Common myeloid progenitor, CD34-positive (primary cell): ENCODE measurements around the gene ENSA.
"Not testable (repeated sequence)": the region's sequence is repeated elsewhere in the genome, so short reads cannot be mapped to it uniquely, and the experiment has no call there.

Experiments
- CTCF ChIA-PET: fragments of 350-600 bp; sonication (Branson Sonifier 250); formaldehyde crosslinking; loops from one replicate; lab custom pipeline; 2021; ENCODE audit warnings: antibody characterized with exemption; lab: Charles Lee
- POLR2A ChIA-PET: fragments of 350-600 bp; sonication (Branson Sonifier 250); formaldehyde crosslinking; loops from one replicate; lab custom pipeline; 2021; ENCODE audit warnings: antibody characterized with exemption; lab: Charles Lee
- DNase-seq, 3 donors: peaks; one replicate each; pipeline versions ENCODE4 v3.0.0 to v3.0.0-alpha.2; 2013
- H3K27ac ChIP-seq, 2 experiments: 1 replicate in 1 of 2; 2 replicates in 1 of 2; pipeline ENCODE4 v1.7.0; 2013; ENCODE audit warnings: inconsistent platforms in 2 of 2, low read length in 2 of 2, mild to moderate bottlenecking in 2 of 2, low read depth in 1 of 2, moderate library complexity in 1 of 2; ENCODE audit not compliant: severe bottlenecking in 2 of 2, insufficient read depth in 1 of 2, poor library complexity in 1 of 2
- H3K27me3 ChIP-seq, 5 experiments: replicated peaks in 2 of 5; 1 replicate in 3 of 5; 2 replicates in 2 of 5; pipeline versions ENCODE4 v1.6.1 to v1.7.0; 2013; ENCODE audit warnings: low read length in 4 of 5, mild to moderate bottlenecking in 2 of 5, moderate library complexity in 2 of 5, inconsistent platforms in 1 of 5; ENCODE audit not compliant: insufficient read depth in 5 of 5, control insufficient read depth in 4 of 5
- H3K36me3 ChIP-seq, 4 experiments: 1 replicate in 2 of 4; 2 replicates in 2 of 4; pipeline versions ENCODE4 v1.6.1 to v1.7.0; 2013; ENCODE audit warnings: low read length in 3 of 4, control low read depth in 1 of 4, mild to moderate bottlenecking in 1 of 4; ENCODE audit not compliant: control insufficient read depth in 4 of 4, insufficient read depth in 4 of 4
- H3K4me1 ChIP-seq, 4 experiments: 1 replicate in 3 of 4; 2 replicates in 1 of 4; pipeline versions ENCODE4 v1.6.1 to v1.7.1; 2013; ENCODE audit warnings: low read length in 3 of 4, mild to moderate bottlenecking in 3 of 4, control low read depth in 1 of 4, inconsistent platforms in 1 of 4, moderate library complexity in 1 of 4; ENCODE audit not compliant: control insufficient read depth in 4 of 4, insufficient read depth in 4 of 4; ENCODE audit errors: control extremely low read depth in 1 of 4
- H3K4me3 ChIP-seq, 7 experiments: 1 replicate in 4 of 7; 2 replicates in 3 of 7; pipeline versions ENCODE4 v1.5.1 to v1.7.0; 2013; ENCODE audit warnings: mild to moderate bottlenecking in 7 of 7, low read length in 6 of 7, moderate library complexity in 6 of 7, inconsistent platforms in 2 of 7, low read depth in 2 of 7, control low read depth in 1 of 7; ENCODE audit not compliant: insufficient read depth in 4 of 7, control insufficient read depth in 1 of 7; ENCODE audit errors: extremely low read depth in 1 of 7
- H3K9me3 ChIP-seq, 5 experiments: 1 replicate in 4 of 5; 2 replicates in 1 of 5; pipeline versions ENCODE4 v1.6.1 to v1.7.1; 2013; ENCODE audit warnings: low read length in 4 of 5, mild to moderate bottlenecking in 2 of 5, inconsistent platforms in 1 of 5, low read depth in 1 of 5, moderate library complexity in 1 of 5; ENCODE audit not compliant: control insufficient read depth in 4 of 5, insufficient read depth in 2 of 5; ENCODE audit errors: control extremely low read depth in 1 of 5
- WGBS: methylation state at CpG from one replicate; pipeline ENCODE4 v1.1.5; 2013; ENCODE audit not compliant: insufficient coverage; 5-methylcytosine and 5-hydroxymethylcytosine counted together

ENSA gene

DNA sequence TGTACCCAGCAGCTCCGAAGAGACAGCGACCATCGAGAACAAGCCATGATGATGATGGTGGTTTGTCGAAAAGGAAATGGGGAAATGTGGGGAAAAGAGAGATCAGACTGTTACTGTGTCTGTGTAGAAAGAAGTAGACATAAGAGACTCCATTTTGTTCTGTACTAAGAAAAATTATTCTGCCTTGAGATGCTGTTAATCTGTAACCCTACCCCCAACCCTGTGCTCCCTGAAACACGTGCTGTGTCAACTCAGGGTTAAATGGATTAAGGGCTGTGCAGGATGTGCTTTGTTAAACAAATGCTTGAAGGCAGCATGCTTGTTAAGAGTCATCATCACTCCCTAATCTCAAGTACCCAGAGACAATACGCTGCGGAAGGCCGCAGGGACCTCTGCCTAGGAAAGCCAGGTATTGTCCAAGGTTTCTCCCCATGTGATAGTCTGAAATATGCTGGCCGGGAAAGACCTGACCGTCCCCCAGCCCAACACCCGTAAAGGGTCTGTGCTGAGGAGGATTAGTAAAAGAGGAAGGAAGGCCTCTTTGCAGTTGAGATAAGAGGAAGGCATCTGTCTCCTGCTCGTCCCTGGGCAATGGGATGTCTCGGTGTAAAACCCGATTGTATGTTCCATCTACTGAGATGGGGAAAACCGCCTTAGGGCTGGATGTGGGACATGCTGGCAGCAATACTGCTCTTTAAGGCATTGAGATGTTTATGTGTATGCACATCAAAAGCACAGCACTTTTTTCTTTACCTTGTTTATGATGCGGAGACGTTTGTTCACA, 5.6 kb upstream of the ENSA start:
- CTCF ChIA-PET, H3K4me3 ChIP-seq, H3K27ac ChIP-seq, H3K9me3 ChIP-seq, H3K36me3 ChIP-seq, POLR2A ChIA-PET, H3K27me3 ChIP-seq: not testable (repeated sequence)
- peaks cover 0 to 17% (median 9%) of the 10 kb centered on the region in 4 experiments for H3K4me1 ChIP-seq
- WGBS, result 72% methylated on average over 5 of the region's 17 CpGs
- peak in 1 of 3 donors; percentile 47 for DNase-seq

DNA sequence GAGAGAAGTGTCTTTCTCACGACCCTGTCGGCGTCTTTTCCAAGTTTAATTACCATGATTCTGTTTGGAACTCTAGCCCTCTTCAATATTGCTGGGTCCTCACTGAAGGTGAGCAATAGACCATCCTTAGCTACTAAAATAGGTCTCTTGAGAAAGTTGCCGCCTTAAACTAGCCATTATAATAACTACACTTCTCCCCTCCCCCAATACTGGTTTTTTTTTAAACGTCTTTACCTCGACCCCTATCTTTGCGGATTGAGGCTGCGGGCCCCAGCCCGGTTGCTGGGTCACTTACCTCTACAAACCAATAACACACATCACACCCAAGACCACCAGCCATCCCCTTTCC, 672 bp downstream of the ENSA start:
- H3K9me3 ChIP-seq, result no peaks in the 10 kb centered on the region
- no peaks in the 10 kb centered on the region for H3K27me3 ChIP-seq
- POLR2A ChIA-PET, result interaction anchor here (0.7 to 3.5 kb wide), 5 partner anchors 8 to 178 kb away, joined by 3 to 24 read pairs (median 6); partner anchors contain the start of gene MCL1
- H3K36me3 ChIP-seq, result peaks cover 12 to 38% (median 22%) of the 10 kb centered on the region in 4 experiments
- 0% methylated on average over 9 of the region's 9 CpGs for WGBS
- no peak for DNase-seq
- H3K4me1 ChIP-seq, result peaks cover 16 to 23% (median 19%) of the 10 kb centered on the region in 4 experiments
- CTCF ChIA-PET, result interaction anchor here (1.6 to 4.4 kb wide), 5 partner anchors 10 to 69 kb away, joined by 3 to 36 read pairs (median 17); partner anchors contain the start of gene MCL1
- peak overlapping the region; percentile 33 to 92 (median 82) for H3K4me3 ChIP-seq
- H3K27ac ChIP-seq, result peak overlapping the region; percentile 97 to 99

DNA sequence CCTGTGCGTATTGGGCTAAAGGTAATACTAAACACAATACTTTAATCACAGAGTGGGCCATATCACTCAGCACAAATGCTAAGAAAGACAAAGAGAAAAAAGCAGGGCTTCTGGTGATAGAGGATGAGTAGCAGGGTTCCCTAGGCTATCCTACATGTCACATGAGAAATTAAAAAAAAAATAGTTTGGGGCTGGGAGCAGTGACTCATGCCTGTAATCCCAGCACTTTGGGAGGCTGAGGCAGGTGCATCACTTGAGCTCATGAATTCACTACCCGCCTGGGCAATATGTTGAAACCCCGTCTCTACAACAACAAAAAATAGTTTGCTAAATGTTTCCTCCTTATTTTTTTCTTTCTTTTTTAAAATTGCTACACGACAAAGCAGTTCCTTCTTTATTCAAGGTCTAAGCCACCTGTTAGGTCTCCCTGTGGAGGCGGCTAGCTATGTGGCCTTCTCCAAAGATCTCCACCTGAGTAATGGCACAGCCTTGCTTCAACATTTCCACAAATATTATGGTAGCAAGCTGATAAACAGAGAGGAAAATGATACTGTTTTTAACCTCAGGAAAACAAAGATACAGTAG, 1.5 kb downstream of the ENSA start:
- no peaks in the 10 kb centered on the region for H3K27me3 ChIP-seq
- no peaks in the 10 kb centered on the region for H3K9me3 ChIP-seq
- peaks cover 13 to 40% (median 25%) of the 10 kb centered on the region in 4 experiments for H3K36me3 ChIP-seq
- peak overlapping the region in 6 of 7 experiments; percentile 76 to 92 (median 86) for H3K4me3 ChIP-seq
- no peak for DNase-seq
- ChIA-PET POLR2A (interaction anchor here (0.7 to 3.5 kb wide), 3 partner anchors 18 to 55 kb away, joined by 3 to 24 read pairs (median 3); partner anchors contain the start of gene MCL1), CTCF (interaction anchor here (1.1 to 4.4 kb wide), 8 partner anchors 9 to 72 kb away, joined by 3 to 36 read pairs (median 7); partner anchors contain the start of gene MCL1)
- 74% methylated on average over 4 of the region's 5 CpGs for whole genome bisulfite sequencing
- H3K4me1 ChIP-seq, result peaks cover 18 to 26% (median 22%) of the 10 kb centered on the region in 4 experiments
- H3K27ac ChIP-seq, result peak overlapping the region; percentile 97 to 99

DNA sequence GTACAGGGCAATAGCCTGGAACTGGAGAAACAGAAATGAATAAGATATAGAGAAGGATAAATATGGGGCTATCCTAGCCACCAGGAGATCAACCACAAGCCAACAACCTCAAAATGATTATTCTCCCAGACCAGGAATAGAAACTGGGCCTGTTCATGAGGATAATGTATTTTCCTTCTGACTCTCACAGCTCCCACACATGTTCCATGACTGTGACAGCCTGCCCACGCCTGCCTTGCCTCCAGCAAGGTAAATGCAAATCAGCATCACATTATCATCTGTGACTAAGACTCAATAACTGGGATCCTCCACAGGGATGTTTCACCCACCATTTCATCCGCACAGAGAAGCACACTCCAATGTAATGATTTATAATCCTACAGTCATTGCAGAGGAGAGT, 3.3 kb downstream of the ENSA start:
- no peak for DNase-seq

DNA sequence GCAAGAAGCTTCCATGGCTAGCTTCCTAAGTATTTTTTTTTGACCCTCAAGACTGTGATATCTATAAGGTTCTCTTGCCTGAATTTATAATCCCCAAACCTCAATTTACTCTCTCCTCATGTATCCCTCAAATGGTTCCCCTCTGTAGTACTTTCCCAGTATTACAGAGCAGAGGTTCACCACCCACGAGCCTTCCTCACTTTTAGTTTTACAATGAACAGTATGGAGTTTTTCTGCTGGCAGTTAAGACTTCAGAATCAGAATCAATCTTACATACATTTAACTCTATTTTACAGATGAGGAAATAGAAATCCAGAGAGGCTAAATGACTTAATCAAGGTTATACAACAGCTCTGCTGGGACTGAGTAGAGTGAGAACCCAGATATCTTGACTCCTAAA, 4.9 kb downstream of the ENSA start:
- POLR2A ChIA-PET, result interaction anchor here (1.8 kb wide), 1 partner anchor 45 kb away, joined by 4 read pairs; the partner anchor contains the start of gene MCL1
- DNase-seq, H3K27me3 ChIP-seq, H3K9me3 ChIP-seq, H3K27ac ChIP-seq, H3K4me3 ChIP-seq: not testable (repeated sequence)
- CTCF ChIA-PET, result interaction anchor here (0.8 to 8.4 kb wide), 3 partner anchors 11 to 270 kb away, joined by 3 to 152 read pairs (median 3); no protein-coding TSS in a partner anchor
- peaks cover 18 to 62% (median 37%) of the 10 kb centered on the region in 4 experiments for H3K36me3 ChIP-seq
- H3K4me1 ChIP-seq, result peaks cover 28 to 51% (median 37%) of the 10 kb centered on the region in 4 experiments
- no CpG with 5 or more reads among the region's 1 CpG for WGBS

More for the DNA sequence above, 3.3 kb downstream of the ENSA start:
- CTCF ChIA-PET, result interaction anchor here (0.6 to 4.4 kb wide), 4 partner anchors 7 to 1208 kb away, joined by 3 to 36 read pairs (median 14); no protein-coding TSS in a partner anchor
- POLR2A ChIA-PET, result interaction anchor here (0.7 kb wide), 1 partner anchor 110 kb away, joined by 3 read pairs; no protein-coding TSS in a partner anchor
- H3K9me3 ChIP-seq, result no peaks in the 10 kb centered on the region
- peaks cover 21 to 42% (median 34%) of the 10 kb centered on the region in 4 experiments for H3K4me1 ChIP-seq
- no peaks in the 10 kb centered on the region for H3K27me3 ChIP-seq
- H3K27ac ChIP-seq, result no peak overlapping the region
- no peak overlapping the region for H3K4me3 ChIP-seq
- WGBS, result 100% methylated on average over 1 of the region's 2 CpGs
- peaks cover 13 to 47% (median 30%) of the 10 kb centered on the region in 4 experiments for H3K36me3 ChIP-seq

DNA sequence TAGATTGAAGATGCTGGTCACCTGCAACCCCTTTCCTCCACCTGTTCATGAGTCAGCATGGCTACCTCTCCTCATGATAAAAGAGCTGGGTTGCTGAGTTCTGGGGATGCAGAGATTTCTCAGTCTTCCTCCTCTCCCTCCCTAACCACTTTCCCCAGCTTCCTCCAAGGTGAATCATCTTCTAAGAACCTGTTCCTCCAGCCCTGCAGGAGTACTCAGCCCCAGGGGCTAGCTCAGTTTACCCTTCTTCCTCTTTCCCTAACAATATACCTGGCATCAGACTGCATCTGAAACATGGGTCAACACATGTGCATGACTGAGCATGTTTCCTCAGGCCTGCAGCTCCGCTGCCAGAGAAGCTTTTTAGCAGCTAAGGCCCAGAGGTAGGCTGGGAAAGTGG, 5.3 kb downstream of the ENSA start:
- CTCF ChIA-PET, result interaction anchor here (0.8 to 8.4 kb wide), 2 partner anchors 10 to 61 kb away, joined by 3 to 152 read pairs; no protein-coding TSS in a partner anchor

More for the DNA sequence above, 5.3 kb downstream of the ENSA start:
- peaks cover 31 to 55% (median 38%) of the 10 kb centered on the region in 4 experiments for H3K4me1 ChIP-seq
- not testable (repeated sequence) for H3K27me3 ChIP-seq, DNase-seq, H3K9me3 ChIP-seq, H3K4me3 ChIP-seq, H3K27ac ChIP-seq
- peaks cover 20 to 66% (median 39%) of the 10 kb centered on the region in 4 experiments for H3K36me3 ChIP-seq
- no CpG with 5 or more reads among the region's 1 CpG for WGBS
- POLR2A ChIA-PET, result interaction anchor here (1.8 kb wide), 1 partner anchor 45 kb away, joined by 4 read pairs; the partner anchor contains the start of gene MCL1
